K562 (cell line): ENCODE results near the gene SEC63. TPM values are rescaled to one million over a fixed set of nuclear protein-coding genes. Genes with fewer than 3 reads are reported as not detected.

ENCODE experiments used
- ATAC-seq: fragments of 200-7000 bp; cut with Tn5 transposase; 3 replicates; pipeline ENCODE4 v1.9.1; 2020; ENCODE audit warnings: moderate library complexity
- BruUV-seq: library from RNA; stranded (reverse); fragments of 400-500 nt; replicated peaks from 2 replicates; lab custom pipeline; 2021; lab: Mats Ljungman, UMichigan
- CTCF ChIA-PET: fragments of 300-600 bp; formaldehyde crosslinking; extraction: SDS; loops from one replicate; lab custom pipeline; 2021; ENCODE audit warnings: low intra/inter-chr PET ratio; lab: Yijun Ruan, JAX
- POLR2A ChIA-PET: fragments of 300-600, 350-650 bp; sonication (Branson Sonifier 250); formaldehyde crosslinking; extraction: SDS; loops from one replicate; lab custom pipeline; 2021; ENCODE audit warnings: antibody characterized with exemption, inconsistent platforms; lab: Yijun Ruan, JAX
- DNase-seq, 4 experiments: peaks; one replicate each; pipeline versions ENCODE4 v3.0.0 to v3.0.0-alpha.2; 2011 to 2018; ENCODE audit warnings: low spot score in 3 of 4, mixed read lengths in 3 of 4; ENCODE audit errors: extremely low read depth in 1 of 4
- FAIRE-seq: peaks from 2 replicates; lab custom pipeline; 2011; peaks lifted over from hg19 to GRCh38; lab: Jason Lieb, UNC
- H2AFZ ChIP-seq: 2 replicates; pipeline ENCODE4 v1.6.0; 2011; ENCODE audit warnings: low read depth, low read length, control low read depth, inconsistent platforms
- H3K27ac ChIP-seq: fragments of 200-600 bp; 3 replicates; pipeline ENCODE4 v1.8.0; 2011; ENCODE audit warnings: low read depth, mild to moderate bottlenecking, control low read depth, inconsistent platforms, low read length, moderate library complexity, mixed read lengths; ENCODE audit errors: extremely low read depth
- H3K27me3 ChIP-seq, 2 experiments: fragments of 300-600 bp in 1 of 2; 2 replicates in 1 of 2; 3 replicates in 1 of 2; pipeline versions ENCODE4 v1.6.0 to v1.8.0; 2011; ENCODE audit warnings: inconsistent platforms in 2 of 2, low read length in 2 of 2, mild to moderate bottlenecking in 1 of 2, mixed read lengths in 1 of 2, moderate library complexity in 1 of 2; ENCODE audit not compliant: control insufficient read depth in 2 of 2, insufficient read depth in 2 of 2
- H3K36me3 ChIP-seq: fragments of 300-600 bp; 3 replicates; pipeline ENCODE4 v1.8.0; 2011; ENCODE audit warnings: mild to moderate bottlenecking, low read length, inconsistent platforms; ENCODE audit not compliant: control insufficient read depth, insufficient read depth
- H3K4me1 ChIP-seq, 2 experiments: fragments of 200-600 bp in 1 of 2; replicated peaks in 1 of 2; 2 replicates in 1 of 2; 3 replicates in 1 of 2; pipeline versions ENCODE4 v1.5.1 to v1.8.0; 2011; ENCODE audit warnings: inconsistent platforms in 2 of 2, low read length in 2 of 2, mild to moderate bottlenecking in 1 of 2, mixed read lengths in 1 of 2, moderate library complexity in 1 of 2; ENCODE audit not compliant: control insufficient read depth in 2 of 2, insufficient read depth in 2 of 2
- H3K4me2 ChIP-seq: 2 replicates; pipeline ENCODE4 v1.6.1; 2011; ENCODE audit warnings: low read length, control low read depth, inconsistent platforms, mixed read lengths; ENCODE audit not compliant: insufficient read depth
- H3K4me3 ChIP-seq: fragments of 200-600 bp; sonication (generic), shearing (Covaris generic); 2 replicates; pipeline ENCODE4 v1.5.1; 2016; ENCODE audit warnings: control low read depth, inconsistent platforms
- H3K79me2 ChIP-seq: fragments of 200-600 bp; 3 replicates; pipeline ENCODE4 v1.8.0; 2011; ENCODE audit warnings: low read length, inconsistent platforms; ENCODE audit not compliant: control insufficient read depth, insufficient read depth
- H3K9ac ChIP-seq, 2 experiments: 2 replicates each; pipeline versions ENCODE4 v1.6.0 to v1.6.1; 2011; ENCODE audit warnings: low read depth in 2 of 2, low read length in 2 of 2, control low read depth in 1 of 2, inconsistent platforms in 1 of 2, mild to moderate bottlenecking in 1 of 2, mixed read lengths in 1 of 2; ENCODE audit not compliant: insufficient read depth in 1 of 2
- H3K9me1 ChIP-seq: one replicate; pipeline ENCODE4 v1.6.0; 2011; ENCODE audit warnings: inconsistent platforms, mild to moderate bottlenecking, low read length, moderate library complexity; ENCODE audit not compliant: control insufficient read depth, insufficient read depth
- H3K9me3 ChIP-seq: replicated peaks from 2 replicates; pipeline ENCODE4 v1.5.1; 2011; ENCODE audit warnings: low read depth, low read length, inconsistent platforms; ENCODE audit not compliant: control insufficient read depth, insufficient read depth
- H4K20me1 ChIP-seq: replicated peaks from 2 replicates; pipeline ENCODE4 v1.6.1; 2011; ENCODE audit warnings: low read length, inconsistent platforms, mixed read lengths; ENCODE audit not compliant: control insufficient read depth, insufficient read depth
- CREB3L1 ChIP-seq: fragments of 450-650 bp; IDR thresholded peaks from 2 replicates; pipeline ENCODE4 v1.6.1; 2014; ENCODE audit warnings: low read depth, mild to moderate bottlenecking, moderate library complexity, borderline replicate concordance
- E2F1 ChIP-seq: sonication (generic); formaldehyde crosslinking; IDR thresholded peaks from 2 replicates; pipeline ENCODE4 v1.8.1; 2023; ENCODE audit warnings: mild to moderate bottlenecking, missing genetic modification reagents, moderate library complexity
- EHMT2 ChIP-seq: fragments of 450-650 bp; IDR thresholded peaks from 2 replicates; pipeline ENCODE4 v1.6.1; 2018; ENCODE audit warnings: antibody characterized with exemption
- HSF4 ChIP-seq: fragments of 250-450 bp; sonication (Bioruptor Pico); IDR thresholded peaks from 2 replicates; pipeline ENCODE4 v2.1.2; 2022; ENCODE audit warnings: mild to moderate bottlenecking, moderate library complexity, borderline replicate concordance
- MTA1 ChIP-seq: fragments of 450-650 bp; IDR thresholded peaks from 2 replicates; pipeline ENCODE4 v1.6.1; 2017; ENCODE audit warnings: borderline replicate concordance
- MTF1 ChIP-seq: fragments of 250-450 bp; sonication (Bioruptor Pico); IDR thresholded peaks from 2 replicates; pipeline ENCODE4 v1.9.0; 2021; ENCODE audit warnings: moderate library complexity, mild to moderate bottlenecking, inconsistent platforms, borderline replicate concordance
- RBM17 ChIP-seq: fragments of 200-400 bp; formaldehyde crosslinking; IDR thresholded peaks from 2 replicates; pipeline ENCODE4 v1.6.1; 2017; ENCODE audit warnings: low read depth, mild to moderate bottlenecking, low read length, borderline replicate concordance
- SMARCE1 ChIP-seq: fragments of 450-650 bp; IDR thresholded peaks from 2 replicates; pipeline ENCODE4 v1.7.1; 2016; ENCODE audit warnings: mild to moderate bottlenecking
- STAT6 ChIP-seq: sonication (generic); formaldehyde crosslinking; IDR thresholded peaks from 2 replicates; pipeline ENCODE4 v1.8.1; 2023; ENCODE audit warnings: mild to moderate bottlenecking, missing genetic modification reagents
- ZNF212 ChIP-seq: fragments of 450-650 bp; formaldehyde crosslinking; IDR thresholded peaks from 2 replicates; pipeline ENCODE4 v1.4.0; 2020; ENCODE audit warnings: mild to moderate bottlenecking
- ZNF395 ChIP-seq: fragments of 200-800 bp; sonication (Bioruptor generic); IDR thresholded peaks from 2 replicates; pipeline ENCODE4 v1.6.1; 2017; ENCODE audit warnings: missing genetic modification characterization, missing compliant biosample characterization
- ZNF561 ChIP-seq: fragments of 450-650 bp; formaldehyde crosslinking; conservative IDR thresholded peaks from 2 replicates; pipeline ENCODE4 v1.4.0; 2020; ENCODE audit warnings: mild to moderate bottlenecking, moderate library complexity
- WGBS: fragments of 100-300 bp; shearing (Covaris generic); methylation state at CpG from one replicate; pipeline ENCODE4 v1.1.6; 2016; ENCODE audit warnings: low coverage, mixed read lengths; ENCODE audit not compliant: insufficient coverage; ENCODE audit errors: missing lambda C conversion rate; 5-methylcytosine and 5-hydroxymethylcytosine counted together
- in situ Hi-C: fragments of 300-500 bp; cut with MboI; formaldehyde crosslinking; loops from 4 replicates; pipeline ENCODE4 v1.15.0; 2018; ENCODE audit warnings: inconsistent platforms, mixed read lengths
- intact Hi-C: fragments of 100-400 bp; cut with micrococcal nuclease; formaldehyde crosslinking; loops from 2 replicates; pipeline ENCODE4 v1.14.2; 2022
- polyA plus RNA-seq, 8 experiments: library from polyadenylated mRNA; depleted of rRNA in 4 of 8; stranded (reverse) in 5 of 8; unstranded in 3 of 8; fragments of >200 nt; fragmentation: Nextera tagmentation in 2 of 8; fragmentation: Illumina TruSeq in 1 of 8; extraction: Ambion mirVana in 2 of 8; extraction: Trizol in 1 of 8; gene quantifications; 2 replicates each; pipeline versions ENCODE4 v1.2.1 to v1.2.3, GENCODE V29; 2011 to 2014; ENCODE audit warnings: inconsistent platforms in 1 of 8, missing spikeins in 1 of 8
- total RNA-seq, 7 experiments: library from RNA; depleted of rRNA in 6 of 7; stranded (reverse); fragments of >200 nt in 6 of 7; fragmentation: Illumina TruSeq in 2 of 7; extraction: Trizol in 2 of 7; gene quantifications; 2 replicates each; pipeline versions ENCODE4 v1.2.1 to v1.2.3, GENCODE V29; 2011 to 2021; ENCODE audit warnings: low replicate concordance in 1 of 7
- TF ChIP-seq, protein P1 (sequence below): fragments of 450-650 bp; IDR thresholded peaks from one replicate; pipeline ENCODE4 v1.6.1; 2018; ENCODE audit warnings: mild to moderate bottlenecking, moderate library complexity; ENCODE audit not compliant: partially characterized antibody
- TF ChIP-seq, protein P2 (sequence below): sonication (generic); formaldehyde crosslinking; IDR thresholded peaks from 2 replicates; pipeline ENCODE4 v1.8.0; 2022; ENCODE audit warnings: missing genetic modification reagents, mild to moderate bottlenecking, borderline replicate concordance

The SEC63 gene
- total and polyA plus RNA-seq, 9 of the 15 experiments (the other 6 are each of a cell fraction or from before 2014, with no cell fraction given) = 13.8 to 74.6 (median 28.4) TPM

DNA sequence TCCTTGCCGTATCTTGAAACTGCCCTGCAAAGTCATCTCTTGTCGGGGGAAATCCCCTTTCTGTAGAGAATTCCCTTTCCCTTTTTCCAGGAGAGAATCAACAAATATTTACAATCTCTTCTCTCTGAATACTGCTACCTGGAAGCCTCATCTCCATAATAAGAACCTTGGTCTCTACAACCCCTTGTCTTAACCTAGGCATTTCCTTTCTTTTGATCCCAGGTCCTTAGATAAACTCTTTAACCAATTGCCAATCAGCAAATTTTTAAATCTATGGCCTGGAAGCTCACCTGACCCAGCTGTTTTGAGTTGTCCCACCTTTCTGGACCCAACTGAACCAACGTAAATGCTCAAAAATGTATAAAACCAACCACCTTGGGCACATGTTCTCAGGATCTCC lies 30.6 kb upstream of the SEC63 start:
- FAIRE-seq (no peak), DNase-seq (no peak), ATAC-seq (no peak)
- Histone ChIP-seq H3K36me3 (no peaks in the 10 kb centered on the region), H3K9me1 (no peaks in the 10 kb centered on the region), H3K9ac (no peak overlapping the region), H3K4me1 (peaks cover 5 to 21% of the 10 kb centered on the region in 2 experiments; a peak in 4 of 5 replicates), H3K9me3 (no peaks in the 10 kb centered on the region), H3K4me3 (no peak overlapping the region), H3K27me3 (no peaks in the 10 kb centered on the region), H4K20me1 (no peaks in the 10 kb centered on the region), H3K4me2 (no peak overlapping the region), H3K79me2 (no peaks in the 10 kb centered on the region), H3K27ac (no peak overlapping the region), H2AFZ (no peak overlapping the region)
- WGBS = 77% methylated on average over 3 of the region's 3 CpGs
- intact Hi-C loops (no loop called here), in situ Hi-C loops (no loop called here)
- CTCF ChIA-PET = no interaction called here
- no TSS peak for BruUV-seq
- POLR2A ChIA-PET = no interaction called here
- TF ChIP-seq ZNF212 (CRISPR knock-in tag) (no peak), STAT6 (no peak), MTF1 (CRISPR knock-in tag) (no peak), EHMT2 (no peak), E2F1 (no peak), SMARCE1 (no peak), CREB3L1 (no peak), ZNF395 (no peak), HSF4 (no peak), ZNF561 (CRISPR knock-in tag) (no peak), MTA1 (no peak), RBM17 (no peak)
- TF ChIP-seq, protein P1, sequence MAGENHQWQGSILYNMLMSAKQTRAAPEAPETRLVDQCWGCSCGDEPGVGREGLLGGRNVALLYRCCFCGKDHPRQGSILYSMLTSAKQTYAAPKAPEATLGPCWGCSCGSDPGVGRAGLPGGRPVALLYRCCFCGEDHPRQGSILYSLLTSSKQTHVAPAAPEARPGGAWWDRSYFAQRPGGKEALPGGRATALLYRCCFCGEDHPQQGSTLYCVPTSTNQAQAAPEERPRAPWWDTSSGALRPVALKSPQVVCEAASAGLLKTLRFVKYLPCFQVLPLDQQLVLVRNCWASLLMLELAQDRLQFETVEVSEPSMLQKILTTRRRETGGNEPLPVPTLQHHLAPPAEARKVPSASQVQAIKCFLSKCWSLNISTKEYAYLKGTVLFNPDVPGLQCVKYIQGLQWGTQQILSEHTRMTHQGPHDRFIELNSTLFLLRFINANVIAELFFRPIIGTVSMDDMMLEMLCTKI = no peak
- TF ChIP-seq, protein P2, sequence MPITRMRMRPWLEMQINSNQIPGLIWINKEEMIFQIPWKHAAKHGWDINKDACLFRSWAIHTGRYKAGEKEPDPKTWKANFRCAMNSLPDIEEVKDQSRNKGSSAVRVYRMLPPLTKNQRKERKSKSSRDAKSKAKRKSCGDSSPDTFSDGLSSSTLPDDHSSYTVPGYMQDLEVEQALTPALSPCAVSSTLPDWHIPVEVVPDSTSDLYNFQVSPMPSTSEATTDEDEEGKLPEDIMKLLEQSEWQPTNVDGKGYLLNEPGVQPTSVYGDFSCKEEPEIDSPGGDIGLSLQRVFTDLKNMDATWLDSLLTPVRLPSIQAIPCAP (CRISPR knock-in tag) = no peak
